ENCODE measurements around the gene RPS6KA5. TPM values are rescaled to one million over a fixed set of nuclear protein-coding genes. Genes with fewer than 3 reads are reported as not detected.

RPS6KA5 gene
- total RNA-seq, 1 donor = 0.86 TPM

DNA sequence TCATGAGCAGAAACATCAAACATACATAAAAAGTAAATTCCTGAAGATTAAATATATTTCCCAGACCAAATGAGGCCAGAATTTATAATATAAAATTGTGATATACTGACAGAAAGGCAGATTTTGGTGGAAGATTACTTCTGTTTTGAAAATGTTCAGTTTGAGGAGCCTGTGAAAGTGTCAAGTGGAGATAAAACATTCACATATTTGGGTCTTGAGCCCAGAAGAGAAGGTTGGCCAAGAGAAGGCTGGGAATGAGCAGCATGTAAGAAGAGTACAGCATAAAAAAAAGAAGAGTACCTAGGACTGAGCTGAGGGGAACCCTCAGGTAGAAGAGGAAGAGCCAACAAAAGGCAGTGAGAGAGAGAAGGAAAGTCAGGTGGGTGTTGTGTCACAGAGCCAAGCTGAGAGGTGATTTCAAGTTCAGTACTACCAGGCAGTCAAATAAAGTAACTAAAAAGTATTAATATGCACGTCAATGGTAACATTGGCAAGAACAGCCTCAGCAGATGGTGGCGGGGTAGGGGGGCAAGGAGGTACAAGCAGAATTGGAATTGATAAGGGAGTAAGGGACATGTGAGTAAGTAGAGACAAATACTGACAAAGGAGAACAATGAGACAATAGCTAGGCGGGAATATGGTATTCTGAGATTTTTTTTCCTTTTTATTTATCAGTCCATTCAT is 123.5 kb downstream of the RPS6KA5 start:
- TF ChIP-seq, protein P1, sequence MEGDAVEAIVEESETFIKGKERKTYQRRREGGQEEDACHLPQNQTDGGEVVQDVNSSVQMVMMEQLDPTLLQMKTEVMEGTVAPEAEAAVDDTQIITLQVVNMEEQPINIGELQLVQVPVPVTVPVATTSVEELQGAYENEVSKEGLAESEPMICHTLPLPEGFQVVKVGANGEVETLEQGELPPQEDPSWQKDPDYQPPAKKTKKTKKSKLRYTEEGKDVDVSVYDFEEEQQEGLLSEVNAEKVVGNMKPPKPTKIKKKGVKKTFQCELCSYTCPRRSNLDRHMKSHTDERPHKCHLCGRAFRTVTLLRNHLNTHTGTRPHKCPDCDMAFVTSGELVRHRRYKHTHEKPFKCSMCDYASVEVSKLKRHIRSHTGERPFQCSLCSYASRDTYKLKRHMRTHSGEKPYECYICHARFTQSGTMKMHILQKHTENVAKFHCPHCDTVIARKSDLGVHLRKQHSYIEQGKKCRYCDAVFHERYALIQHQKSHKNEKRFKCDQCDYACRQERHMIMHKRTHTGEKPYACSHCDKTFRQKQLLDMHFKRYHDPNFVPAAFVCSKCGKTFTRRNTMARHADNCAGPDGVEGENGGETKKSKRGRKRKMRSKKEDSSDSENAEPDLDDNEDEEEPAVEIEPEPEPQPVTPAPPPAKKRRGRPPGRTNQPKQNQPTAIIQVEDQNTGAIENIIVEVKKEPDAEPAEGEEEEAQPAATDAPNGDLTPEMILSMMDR (IDR thresholded peaks at IDR 0.05; ENCODE audit: insufficient read depth, low read depth, low read length) = no peak
- DNase-seq (ENCODE audit: low read depth) = no peak
- H3K4me3 ChIP-seq (ENCODE audit: low read depth, low read length) = no peak overlapping the region

DNA sequence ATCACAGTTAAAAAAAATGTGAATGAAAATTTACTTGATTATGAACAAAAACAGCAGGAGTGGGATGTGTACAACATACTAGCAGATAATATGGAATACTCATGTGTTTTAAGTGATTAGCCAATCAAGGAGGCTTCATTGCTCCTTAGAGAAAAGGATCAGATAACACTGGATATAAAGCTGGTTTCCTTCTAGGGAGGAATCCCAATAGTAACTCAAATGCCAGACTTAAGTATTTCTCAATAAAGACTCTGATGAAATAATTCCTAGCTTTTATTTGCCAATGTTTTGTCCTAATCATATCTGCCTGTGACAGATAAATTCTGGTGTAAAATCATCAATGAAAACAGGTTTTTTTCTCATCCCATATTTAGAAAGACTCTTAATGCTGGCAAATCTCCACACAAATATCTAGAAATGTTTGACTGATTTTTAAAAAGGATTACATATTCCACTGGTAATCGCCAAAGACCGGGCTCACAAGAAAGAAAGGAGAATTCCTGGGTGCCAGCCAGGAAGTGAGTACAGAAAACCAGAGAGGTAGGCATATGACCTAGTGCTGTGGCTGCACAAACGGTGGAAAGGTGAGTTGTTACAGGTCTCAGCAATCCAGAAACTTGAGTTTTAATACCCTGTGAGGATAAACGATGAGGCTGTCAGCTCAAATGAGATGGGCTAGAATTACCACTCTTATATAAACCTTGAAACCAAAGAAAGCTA is 135.7 kb downstream of the RPS6KA5 start:
- H3K4me3 ChIP-seq (ENCODE audit: low read depth, low read length) = no peak overlapping the region
- TF ChIP-seq, protein P1 (IDR thresholded peaks at IDR 0.05; ENCODE audit: insufficient read depth, low read depth, low read length) = no peak
- DNase-seq (ENCODE audit: low read depth) = peak; percentile 49

DNA sequence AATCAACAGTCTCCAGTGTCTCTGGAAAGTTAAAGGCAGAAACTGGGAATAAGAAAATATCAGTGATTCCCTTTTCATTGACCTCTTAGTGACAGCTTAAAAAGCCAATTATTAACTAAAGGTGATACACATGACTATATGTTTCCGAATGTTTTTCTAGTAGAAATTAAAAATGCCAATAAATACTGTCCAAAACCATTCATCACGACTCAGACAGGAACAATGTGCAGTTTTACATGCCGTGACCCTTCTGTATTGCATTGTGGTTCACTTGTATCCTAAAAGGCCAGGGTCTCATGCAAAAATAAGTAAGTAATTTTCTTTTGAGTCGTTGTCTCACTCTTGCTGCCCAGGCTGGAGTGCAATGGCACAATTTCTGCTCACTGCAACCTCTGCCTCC is 138.3 kb downstream of the RPS6KA5 start:
- no peak overlapping the region for H3K4me3 ChIP-seq (ENCODE audit: low read depth, low read length)
- TF ChIP-seq, protein P1 (IDR thresholded peaks at IDR 0.05; ENCODE audit: insufficient read depth, low read depth, low read length) = no peak
- DNase-seq (ENCODE audit: low read depth) = no peak

DNA sequence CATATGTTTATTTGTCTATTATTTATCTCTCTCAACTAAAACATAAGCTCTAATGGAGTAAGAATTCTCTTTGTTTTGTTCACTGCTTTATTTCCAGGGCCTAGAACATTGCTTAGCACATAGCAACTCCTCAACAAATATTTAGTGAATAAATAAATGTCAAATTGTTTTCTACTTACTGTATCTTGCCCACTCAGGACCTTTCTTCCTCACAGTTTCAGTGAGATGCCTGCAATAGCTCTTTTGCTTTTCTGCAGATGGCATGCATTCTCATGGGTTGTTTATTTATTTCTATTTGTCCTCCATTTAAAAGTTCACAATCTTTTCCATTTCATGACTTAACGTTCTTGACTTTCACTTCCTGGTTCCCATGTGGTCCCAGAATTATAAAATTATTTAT is 149.3 kb downstream of the RPS6KA5 start:
- peak; percentile 24 for DNase-seq (ENCODE audit: low read depth)
- no peak overlapping the region for H3K4me3 ChIP-seq (ENCODE audit: low read depth, low read length)
- TF ChIP-seq, protein P1 (IDR thresholded peaks at IDR 0.05; ENCODE audit: insufficient read depth, low read depth, low read length) = no peak

DNA sequence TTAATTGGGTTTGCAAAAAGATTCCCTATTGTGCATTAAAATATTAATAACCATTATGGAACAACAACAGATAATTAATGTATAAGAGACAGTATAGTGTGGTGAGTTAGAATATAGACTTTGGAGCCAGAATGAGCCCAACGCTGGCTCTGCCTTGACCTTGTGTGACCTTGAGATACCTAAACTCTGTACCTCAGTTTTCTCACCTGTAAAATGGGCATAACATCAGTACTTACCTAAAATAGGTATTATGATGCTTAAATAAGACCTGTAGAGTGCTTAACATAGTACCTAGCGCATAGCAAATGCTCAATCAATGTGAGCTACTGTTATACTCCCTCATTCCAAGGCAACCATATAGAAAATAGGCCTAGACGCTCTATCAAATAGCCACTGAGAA is 153.3 kb downstream of the RPS6KA5 start:
- no peak overlapping the region for H3K4me3 ChIP-seq (ENCODE audit: low read depth, low read length)
- TF ChIP-seq, protein P1 (IDR thresholded peaks at IDR 0.05; ENCODE audit: insufficient read depth, low read depth, low read length) = no peak

DNA sequence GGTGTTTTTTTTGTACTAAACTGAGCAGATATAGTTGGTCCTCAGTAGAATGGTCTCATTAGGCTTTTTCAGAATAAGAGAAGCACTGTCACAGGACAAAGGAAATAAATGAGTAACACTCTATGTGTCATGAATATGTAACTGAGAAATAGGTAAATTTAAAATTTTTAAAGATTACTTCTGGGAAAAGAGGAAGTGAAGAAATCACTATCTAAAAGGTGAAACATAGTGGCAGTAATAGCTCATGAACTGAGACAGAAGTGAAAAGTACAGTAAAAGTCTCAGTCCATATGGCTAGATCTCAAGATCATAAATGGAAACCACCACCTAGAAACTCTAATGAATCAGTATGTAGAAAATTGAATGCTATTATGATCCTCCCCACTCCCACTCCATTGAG is 154.9 kb downstream of the RPS6KA5 start:
- DNase-seq (ENCODE audit: low read depth) = no peak
- H3K4me3 ChIP-seq (ENCODE audit: low read depth, low read length) = no peak overlapping the region
- TF ChIP-seq, protein P1 (IDR thresholded peaks at IDR 0.05; ENCODE audit: insufficient read depth, low read depth, low read length) = no peak

More for the DNA sequence above, 153.3 kb downstream of the RPS6KA5 start:
- no peak for DNase-seq (ENCODE audit: low read depth)
